M059J (cell line): ENCODE results near the gene LGALS3BP. TPM values are rescaled to one million over a fixed set of nuclear protein-coding genes. Genes with fewer than 3 reads are reported as not detected.
A peak's percentile ranks its signal among the peaks of the same experiment; 100 is the strongest.
"Not testable (repeated sequence)": the region's sequence is repeated elsewhere in the genome, so short reads cannot be mapped to it uniquely, and the experiment has no call there.

Experiments used
- DNase-seq: peaks from one replicate; pipeline ENCODE4 v3.0.0-alpha.2; 2012; ENCODE audit warnings: low read depth
- total RNA-seq: library from RNA; depleted of rRNA; stranded (reverse); fragments of >200 nt; shearing (Covaris generic); gene quantifications from 2 replicates; pipeline ENCODE4 v1.2.3, GENCODE V29; 2014; rRNA removed

Gene LGALS3BP
- total RNA-seq: 787 and 1,162 TPM in 2 replicates

- DNase-seq: peak; percentile 89
Observed at GRCh38 chr17:78979780-78980623, at the start of gene LGALS3BP. Gene LGALS3BP (minus strand): TSS chr17:78979923. CDS start chr17:78977191, 2,732 bp downstream.

- peak; percentile 28 for DNase-seq
Observed at GRCh38 chr17:79028496-79029326, 49.0 kb upstream of the LGALS3BP start.

GRCh38 chr17:79027925-79028491, 48.3 kb upstream of the LGALS3BP start:
- DNase-seq: peak; percentile 87

GRCh38 chr17:79027274-79027924, 47.7 kb upstream of the LGALS3BP start:
- peak; percentile 54 for DNase-seq

GRCh38 chr17:79026376-79027273, 46.9 kb upstream of the LGALS3BP start:
- peak; percentile 88 for DNase-seq

GRCh38 chr17:79024901-79025737, 45.4 kb upstream of the LGALS3BP start:
- DNase-seq: peak; percentile 24

GRCh38 chr17:79023886-79024771, 44.4 kb upstream of the LGALS3BP start, which contains the start of gene C1QTNF1:
Gene C1QTNF1 (plus strand): TSS chr17:79024169. CDS start chr17:79043969, 19,800 bp downstream.
- peak; percentile 38 for DNase-seq

GRCh38 chr17:79023180-79023705, 43.5 kb upstream of the LGALS3BP start:
- no peak for DNase-seq

GRCh38 chr17:79022507-79022991, 42.8 kb upstream of the LGALS3BP start:
- no peak for DNase-seq

- DNase-seq: not testable (repeated sequence)
Observed at GRCh38 chr17:79021929-79022328, 42.2 kb upstream of the LGALS3BP start.

- DNase-seq: peak; percentile 53
Observed at GRCh38 chr17:79020631-79021301, 41.0 kb upstream of the LGALS3BP start.

- peak; percentile 69 for DNase-seq
Observed at GRCh38 chr17:79019632-79020584, 40.2 kb upstream of the LGALS3BP start.

GRCh38 chr17:79019261-79019631, 39.5 kb upstream of the LGALS3BP start:
- no peak for DNase-seq

GRCh38 chr17:79018370-79018695, 38.6 kb upstream of the LGALS3BP start:
- DNase-seq: no peak

GRCh38 chr17:79017546-79018369, 38.0 kb upstream of the LGALS3BP start:
- no peak for DNase-seq
